Gastrocnemius medialis (tissue), 4 donors: ENCODE results near the gene TMEM217. TPM values are rescaled to one million over a fixed set of nuclear protein-coding genes. Genes with fewer than 3 reads are reported as not detected.
A peak's percentile ranks its signal among the peaks of the same experiment; 100 is the strongest.

ENCODE experiments used
- ATAC-seq, 2 donors: fragments of 150-250 bp; one replicate each; pipeline ENCODE4 v1.9.1; 2016
- DNase-seq, 2 donors: peaks; one replicate each; pipeline ENCODE4 v3.0.0-alpha.2; 2019
- H3K27ac ChIP-seq, 4 donors: fragments of 200-600 bp; sonication (generic); 1 replicate in 1 of 4; 2 replicates in 3 of 4; pipeline ENCODE4 v1.5.1; 2016 to 2018; ENCODE audit warnings: mild to moderate bottlenecking in 2 of 4, moderate library complexity in 1 of 4
- H3K27me3 ChIP-seq, 3 donors: fragments of 200-600 bp; sonication (generic) in 2 of 3; 1 replicate in 1 of 3; 2 replicates in 2 of 3; pipeline versions ENCODE4 v1.5.1 to v1.6.0; 2016 to 2019; ENCODE audit warnings: mild to moderate bottlenecking in 1 of 3, moderate library complexity in 1 of 3
- H3K36me3 ChIP-seq, 2 donors: fragments of 200-600 bp; sonication (generic) in 1 of 2; one replicate each; pipeline ENCODE4 v1.5.1; 2017 to 2018
- H3K4me1 ChIP-seq, 2 donors: fragments of 200-600 bp; sonication (generic) in 1 of 2; one replicate each; pipeline ENCODE4 v1.5.1; 2016 to 2017; ENCODE audit warnings: mild to moderate bottlenecking in 2 of 2
- H3K4me3 ChIP-seq, 4 donors: fragments of 200-600 bp; sonication (generic) in 3 of 4; 1 replicate in 1 of 4; 2 replicates in 3 of 4; pipeline ENCODE4 v1.5.1; 2016 to 2019; ENCODE audit warnings: mild to moderate bottlenecking in 2 of 4
- H3K9me3 ChIP-seq, 3 donors: fragments of 200-600 bp; sonication (generic) in 2 of 3; 1 replicate in 1 of 3; 2 replicates in 2 of 3; pipeline ENCODE4 v1.5.1; 2016 to 2019
- CTCF ChIP-seq, 5 experiments: fragments of 450-650 bp in 3 of 5; fragments of 200-600 bp in 2 of 5; sonication (generic) in 2 of 5; IDR thresholded peaks in 4 of 5; conservative IDR thresholded peaks in 1 of 5; 1 replicate in 4 of 5; 2 replicates in 1 of 5; pipeline ENCODE4 v1.5.1; 2016 to 2019; ENCODE audit warnings: antibody characterized with exemption in 5 of 5, mild to moderate bottlenecking in 3 of 5, moderate library complexity in 3 of 5
- POLR2A ChIP-seq, 2 donors: fragments of 450-650 bp; IDR thresholded peaks; one replicate each; pipeline ENCODE4 v1.6.1; 2017; ENCODE audit warnings: antibody characterized with exemption in 2 of 2, mild to moderate bottlenecking in 2 of 2, moderate library complexity in 2 of 2
- in situ Hi-C, 4 donors: fragments of 200-750 bp; cut with MboI; loops; one replicate each; pipeline versions ENCODE4 v1.15.0 to v1.8.0; 2017; ENCODE audit warnings: low sequenced_read_pairs in 4 of 4
- intact Hi-C: fragments of 100-400 bp; cut with DNase I; formaldehyde crosslinking; loops from one replicate; pipeline ENCODE4 v1.15.1; 2023; ENCODE audit warnings: low total_unique reads
- total RNA-seq, 4 donors: library from RNA; depleted of rRNA; stranded (reverse); fragments of >200 nt; gene quantifications; one replicate each; pipeline versions ENCODE4 v1.1.0 to v1.2.3, GENCODE V29; 2016

The TMEM217 gene
- total RNA-seq, 4 donors from 2014 or later: 0.22 TPM; not detected in 3

GRCh38 chr6:37205997-37206340, 52.0 kb downstream of the TMEM217 start:
- Histone ChIP-seq H3K27me3 (no peaks in the 10 kb centered on the region), H3K9me3 (no peaks in the 10 kb centered on the region), H3K4me3 (no peak overlapping the region), H3K36me3 (no peaks in the 10 kb centered on the region), H3K4me1 (peaks cover 0 to 7% of the 10 kb centered on the region in 2 donors), H3K27ac (no peak overlapping the region)
- intact Hi-C loops (no loop called here), in situ Hi-C loops (loop anchor here in 2 of 4 donors (10.0 to 25.0 kb wide), 2 partner anchors 181 to 319 kb away; partner anchors contain the start of gene C6orf89 (in 2 of the 2))
- no peak for TF ChIP-seq CTCF (IDR thresholded peaks at IDR 0.05 in 4 of 5, conservative IDR thresholded peaks at IDR 0.05 in 1 of 5)
- no peak for TF ChIP-seq POLR2A (IDR thresholded peaks at IDR 0.05)
- ATAC-seq: no peak
- DNase-seq: no peak

- no peak for TF ChIP-seq POLR2A (IDR thresholded peaks at IDR 0.05)
- no peak for TF ChIP-seq CTCF (IDR thresholded peaks at IDR 0.05 in 4 of 5, conservative IDR thresholded peaks at IDR 0.05 in 1 of 5)
- peaks cover 0 to 5% of the 10 kb centered on the region in 2 donors for H3K4me1 ChIP-seq
- DNase-seq (no peak), ATAC-seq (no peak)
- no peak overlapping the region for H3K4me3 ChIP-seq
- H3K36me3 ChIP-seq: no peaks in the 10 kb centered on the region
- H3K9me3 ChIP-seq: no peaks in the 10 kb centered on the region
- in situ Hi-C loops (loop anchor here in 2 of 4 donors (10.0 to 25.0 kb wide), 2 partner anchors 181 to 318 kb away; partner anchors contain the start of gene C6orf89 (in 2 of the 2)), intact Hi-C loops (no loop called here)
- no peak overlapping the region for H3K27ac ChIP-seq
- H3K27me3 ChIP-seq: no peaks in the 10 kb centered on the region
Measured at GRCh38 chr6:37205175-37205996, 52.6 kb downstream of the TMEM217 start.

GRCh38 chr6:37204014-37204751, 53.8 kb downstream of the TMEM217 start:
- peak; percentile 39 to 61 for ATAC-seq
- Histone ChIP-seq H3K36me3 (no peaks in the 10 kb centered on the region), H3K27me3 (no peaks in the 10 kb centered on the region), H3K4me1 (no peaks in the 10 kb centered on the region), H3K9me3 (no peaks in the 10 kb centered on the region), H3K4me3 (no peak overlapping the region), H3K27ac (no peak overlapping the region)
- in situ Hi-C loops (loop anchor here in 2 of 4 donors (10.0 to 25.0 kb wide), 2 partner anchors 179 to 317 kb away; partner anchors contain the start of gene C6orf89 (in 2 of the 2)), intact Hi-C loops (no loop called here)
- no peak for TF ChIP-seq CTCF (IDR thresholded peaks at IDR 0.05 in 4 of 5, conservative IDR thresholded peaks at IDR 0.05 in 1 of 5)
- TF ChIP-seq POLR2A (IDR thresholded peaks at IDR 0.05): no peak
- DNase-seq: peak; percentile 15 to 52

- DNase-seq (no peak), ATAC-seq (no peak)
- Histone ChIP-seq H3K27me3 (no peaks in the 10 kb centered on the region), H3K9me3 (no peaks in the 10 kb centered on the region), H3K4me3 (no peak overlapping the region), H3K36me3 (no peaks in the 10 kb centered on the region), H3K27ac (no peak overlapping the region), H3K4me1 (no peaks in the 10 kb centered on the region)
- TF ChIP-seq CTCF (IDR thresholded peaks at IDR 0.05 in 4 of 5, conservative IDR thresholded peaks at IDR 0.05 in 1 of 5) (no peak), POLR2A (IDR thresholded peaks at IDR 0.05) (no peak)
- in situ Hi-C loops: loop anchor here in 2 of 4 donors (10.0 to 25.0 kb wide), 2 partner anchors 178 to 316 kb away; partner anchors contain the start of gene C6orf89 (in 2 of the 2)
- intact Hi-C loops: no loop called here
Measured at GRCh38 chr6:37202788-37203491, 55.0 kb downstream of the TMEM217 start.
